Measurements from ENCODE around the gene KLHL11. TPM values are rescaled to one million over a fixed set of nuclear protein-coding genes. Genes with fewer than 3 reads are reported as not detected.
"Not testable (repeated sequence)": the region's sequence is repeated elsewhere in the genome, so short reads cannot be mapped to it uniquely, and the experiment has no call there.

Gene KLHL11
- total and polyA plus RNA-seq, 2 donors (not counting 1 experiment from before 2014, with no cell fraction given), result 8.7 to 24.4 TPM

- DNase-seq (ENCODE audit: low read depth in 2 of 2), result no peak
- no peak overlapping the region for H3K9ac ChIP-seq (ENCODE audit: insufficient read depth, low read length)
- no peaks in the 10 kb centered on the region for H3K4me1 ChIP-seq (ENCODE audit: control insufficient read depth, extremely low read depth, insufficient read depth, low read length)
- H3K9me3 ChIP-seq (ENCODE audit: control insufficient read depth, insufficient read depth, low read depth, low read length), result no peaks in the 10 kb centered on the region
- H3K4me2 ChIP-seq (ENCODE audit: extremely low read depth, insufficient read depth, low read length), result no peak overlapping the region
- H3K79me2 ChIP-seq (ENCODE audit: control insufficient read depth, insufficient read depth, low read length), result no peaks in the 10 kb centered on the region
- H4K20me1 ChIP-seq (ENCODE audit: control insufficient read depth, extremely low read depth, insufficient read depth, low read length), result no peaks in the 10 kb centered on the region
- no peaks in the 10 kb centered on the region for H3K27me3 ChIP-seq (ENCODE audit: control insufficient read depth, insufficient read depth, low read length)
- TF ChIP-seq CTCF (conservative IDR thresholded peaks at IDR 0.05 in 1 of 2, IDR thresholded peaks at IDR 0.05 in 1 of 2; ENCODE audit: low read depth in 1 of 2, low read length in 2 of 2) (no peak), EZH2 (IDR thresholded peaks at IDR 0.05; ENCODE audit: low read length, missing control alignments) (no peak)
- no peak overlapping the region for H3K4me3 ChIP-seq (replicated peaks in 1 of 4; ENCODE audit: control extremely low read depth in 1 of 4, insufficient read depth in 1 of 4, low read depth in 3 of 4, low read length in 4 of 4)
- H2AFZ ChIP-seq (ENCODE audit: low read length), result no peak overlapping the region
- H3K27ac ChIP-seq (ENCODE audit: insufficient read depth, low read length), result no peak overlapping the region
- peaks cover 36% of the 10 kb centered on the region for H3K36me3 ChIP-seq (ENCODE audit: control insufficient read depth, insufficient read depth, low read length)
Observed at GRCh38 chr17:41882756-41883155, 17.5 kb upstream of the KLHL11 start.

GRCh38 chr17:41880130-41880529 is 14.9 kb upstream of the KLHL11 start:
- Histone ChIP-seq H3K36me3 (ENCODE audit: control insufficient read depth, insufficient read depth, low read length) (peaks cover 22% of the 10 kb centered on the region), H3K4me2 (ENCODE audit: extremely low read depth, insufficient read depth, low read length) (no peak overlapping the region)
- no peak for DNase-seq (ENCODE audit: low read depth in 2 of 2)

GRCh38 chr17:41874293-41874670 is 9.1 kb upstream of the KLHL11 start:
- H3K27ac ChIP-seq (ENCODE audit: insufficient read depth, low read length); H4K20me1 ChIP-seq (ENCODE audit: control insufficient read depth, extremely low read depth, insufficient read depth, low read length); H3K9ac ChIP-seq (ENCODE audit: insufficient read depth, low read length); H2AFZ ChIP-seq (ENCODE audit: low read length); H3K27me3 ChIP-seq (ENCODE audit: control insufficient read depth, insufficient read depth, low read length); H3K4me2 ChIP-seq (ENCODE audit: extremely low read depth, insufficient read depth, low read length); H3K4me3 ChIP-seq (replicated peaks in 1 of 4; ENCODE audit: control extremely low read depth in 1 of 4, insufficient read depth in 1 of 4, low read depth in 3 of 4, low read length in 4 of 4); H3K9me3 ChIP-seq (ENCODE audit: control insufficient read depth, insufficient read depth, low read depth, low read length); H3K4me1 ChIP-seq (ENCODE audit: control insufficient read depth, extremely low read depth, insufficient read depth, low read length); H3K79me2 ChIP-seq (ENCODE audit: control insufficient read depth, insufficient read depth, low read length); DNase-seq (ENCODE audit: low read depth in 2 of 2): not testable (repeated sequence)
- peaks cover 32% of the 10 kb centered on the region for H3K36me3 ChIP-seq (ENCODE audit: control insufficient read depth, insufficient read depth, low read length)

More at GRCh38 chr17:41880130-41880529, 14.9 kb upstream of the KLHL11 start:
- no peaks in the 10 kb centered on the region for H3K4me1 ChIP-seq (ENCODE audit: control insufficient read depth, extremely low read depth, insufficient read depth, low read length)
- no peaks in the 10 kb centered on the region for H3K9me3 ChIP-seq (ENCODE audit: control insufficient read depth, insufficient read depth, low read depth, low read length)
- H4K20me1 ChIP-seq (ENCODE audit: control insufficient read depth, extremely low read depth, insufficient read depth, low read length), result no peaks in the 10 kb centered on the region
- no peaks in the 10 kb centered on the region for H3K27me3 ChIP-seq (ENCODE audit: control insufficient read depth, insufficient read depth, low read length)
- no peaks in the 10 kb centered on the region for H3K79me2 ChIP-seq (ENCODE audit: control insufficient read depth, insufficient read depth, low read length)
- H3K4me3 ChIP-seq (replicated peaks in 1 of 4; ENCODE audit: control extremely low read depth in 1 of 4, insufficient read depth in 1 of 4, low read depth in 3 of 4, low read length in 4 of 4), result no peak overlapping the region
- no peak overlapping the region for H3K27ac ChIP-seq (ENCODE audit: insufficient read depth, low read length)
- no peak overlapping the region for H3K9ac ChIP-seq (ENCODE audit: insufficient read depth, low read length)
- H2AFZ ChIP-seq (ENCODE audit: low read length), result no peak overlapping the region
- TF ChIP-seq EZH2 (IDR thresholded peaks at IDR 0.05; ENCODE audit: low read length, missing control alignments), result no peak
- TF ChIP-seq CTCF (conservative IDR thresholded peaks at IDR 0.05 in 1 of 2, IDR thresholded peaks at IDR 0.05 in 1 of 2; ENCODE audit: low read depth in 1 of 2, low read length in 2 of 2), result no peak
